NCI-H774 (cell line): ENCODE results near the gene BARHL2.

Experiments
- DNase-seq: peaks from one replicate; lab custom pipeline; 2025; lab: John Stamatoyannopoulos, UW

BARHL2 gene

GRCh38 chr1:90710579-90711536 is 6.2 kb downstream of the BARHL2 start:
- DNase-seq, result no peak

- DNase-seq, result no peak
These were observed 7.6 kb downstream of the BARHL2 start for GRCh38 chr1:90709535-90709934.

GRCh38 chr1:90708826-90709225 is 8.3 kb downstream of the BARHL2 start:
- no peak for DNase-seq

GRCh38 chr1:90708236-90708786 is 8.8 kb downstream of the BARHL2 start:
- no peak for DNase-seq

- peak; percentile 8 for DNase-seq
These were observed 9.8 kb downstream of the BARHL2 start for GRCh38 chr1:90707363-90707710.

- peak; percentile 58 for DNase-seq
These were observed 10.4 kb downstream of the BARHL2 start for GRCh38 chr1:90706437-90707362.

GRCh38 chr1:90705956-90706355 is 11.1 kb downstream of the BARHL2 start:
- DNase-seq, result no peak

GRCh38 chr1:90704817-90705216 is 12.3 kb downstream of the BARHL2 start:
- DNase-seq, result no peak

GRCh38 chr1:90694846-90695245 is 22.3 kb downstream of the BARHL2 start:
- DNase-seq, result no peak

GRCh38 chr1:90687747-90688146 is 29.4 kb downstream of the BARHL2 start:
- DNase-seq, result no peak

- no peak for DNase-seq
These were observed 41.8 kb downstream of the BARHL2 start for GRCh38 chr1:90675161-90675847.

GRCh38 chr1:90671741-90672140 is 45.4 kb downstream of the BARHL2 start:
- no peak for DNase-seq

GRCh38 chr1:90671251-90671650 is 45.9 kb downstream of the BARHL2 start:
- no peak for DNase-seq
